22Rv1 (cell line): Measurements from ENCODE around the gene OPHN1.

ENCODE experiments used
- H3K27ac ChIP-seq: fragments of 450-650 bp; 2 replicates; pipeline ENCODE4 v1.5.1; 2017
- ZFX ChIP-seq: fragments of 450-650 bp; IDR thresholded peaks from 2 replicates; pipeline ENCODE4 v1.6.1; 2017; ENCODE audit warnings: antibody characterized with exemption, borderline replicate concordance
- TF ChIP-seq, protein P1 (sequence below): fragments of 450-650 bp; IDR thresholded peaks from 2 replicates; pipeline ENCODE4 v1.5.1; 2017; ENCODE audit warnings: mild to moderate bottlenecking

OPHN1 gene

DNA sequence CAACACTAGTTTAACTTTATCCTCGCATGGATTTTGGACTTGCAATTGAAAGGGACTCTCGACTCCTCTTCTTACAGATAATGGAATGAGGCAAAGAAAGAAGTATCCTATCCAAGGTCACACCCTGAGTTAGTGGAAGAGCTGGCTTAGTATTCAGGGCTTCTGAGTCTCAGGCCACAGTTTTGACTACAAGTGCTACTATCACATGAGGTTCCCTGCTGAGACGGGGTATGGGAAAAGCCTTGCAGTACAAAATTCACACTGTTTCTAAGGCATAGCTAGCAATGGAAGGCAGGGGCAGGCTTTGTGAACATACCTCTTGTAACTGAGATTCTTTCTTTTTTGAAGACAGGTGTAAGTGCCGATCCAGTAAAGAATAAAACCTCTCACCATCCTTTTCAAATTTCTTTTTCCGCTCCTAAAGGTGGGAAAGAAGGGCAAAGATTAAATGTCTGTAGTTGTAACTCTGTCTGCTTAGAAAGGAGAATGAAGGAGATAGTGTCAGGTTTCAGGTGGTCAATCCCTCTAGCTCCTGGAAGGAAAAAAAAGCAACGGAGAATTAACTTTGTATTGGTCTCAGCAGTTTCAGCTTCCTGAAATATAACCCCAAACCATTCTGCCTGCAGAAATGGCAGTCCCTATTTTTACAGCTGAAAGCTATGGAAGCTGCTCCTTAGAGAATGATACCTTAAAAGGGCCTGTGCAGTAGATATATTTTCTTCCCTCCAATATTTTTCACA, 199.0 kb downstream of the OPHN1 start:
- H3K27ac ChIP-seq, result no peak overlapping the region
- TF ChIP-seq ZFX, result no peak
- TF ChIP-seq, protein P1, sequence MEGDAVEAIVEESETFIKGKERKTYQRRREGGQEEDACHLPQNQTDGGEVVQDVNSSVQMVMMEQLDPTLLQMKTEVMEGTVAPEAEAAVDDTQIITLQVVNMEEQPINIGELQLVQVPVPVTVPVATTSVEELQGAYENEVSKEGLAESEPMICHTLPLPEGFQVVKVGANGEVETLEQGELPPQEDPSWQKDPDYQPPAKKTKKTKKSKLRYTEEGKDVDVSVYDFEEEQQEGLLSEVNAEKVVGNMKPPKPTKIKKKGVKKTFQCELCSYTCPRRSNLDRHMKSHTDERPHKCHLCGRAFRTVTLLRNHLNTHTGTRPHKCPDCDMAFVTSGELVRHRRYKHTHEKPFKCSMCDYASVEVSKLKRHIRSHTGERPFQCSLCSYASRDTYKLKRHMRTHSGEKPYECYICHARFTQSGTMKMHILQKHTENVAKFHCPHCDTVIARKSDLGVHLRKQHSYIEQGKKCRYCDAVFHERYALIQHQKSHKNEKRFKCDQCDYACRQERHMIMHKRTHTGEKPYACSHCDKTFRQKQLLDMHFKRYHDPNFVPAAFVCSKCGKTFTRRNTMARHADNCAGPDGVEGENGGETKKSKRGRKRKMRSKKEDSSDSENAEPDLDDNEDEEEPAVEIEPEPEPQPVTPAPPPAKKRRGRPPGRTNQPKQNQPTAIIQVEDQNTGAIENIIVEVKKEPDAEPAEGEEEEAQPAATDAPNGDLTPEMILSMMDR, result no peak

DNA sequence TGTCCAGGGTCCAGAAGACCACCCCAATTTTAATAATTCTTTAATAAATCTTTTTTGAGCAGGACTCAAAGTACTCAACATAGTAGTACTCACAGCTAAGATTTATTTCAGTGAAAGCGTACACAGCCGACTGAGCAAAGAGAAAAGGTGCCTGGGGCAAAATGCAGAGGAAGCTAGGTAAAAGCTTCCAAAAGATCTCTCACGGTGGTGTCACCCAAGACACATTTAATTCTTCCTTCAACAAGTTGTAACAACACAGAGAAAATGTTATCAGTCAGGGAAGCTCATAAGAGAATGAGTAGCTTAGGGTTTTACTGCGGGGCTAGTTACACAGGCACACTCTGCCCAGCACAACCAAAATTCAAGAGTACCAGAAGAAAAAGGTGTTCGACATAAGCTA, 201.1 kb downstream of the OPHN1 start:
- TF ChIP-seq ZFX, result no peak
- TF ChIP-seq, protein P1, result no peak
- no peak overlapping the region for H3K27ac ChIP-seq

DNA sequence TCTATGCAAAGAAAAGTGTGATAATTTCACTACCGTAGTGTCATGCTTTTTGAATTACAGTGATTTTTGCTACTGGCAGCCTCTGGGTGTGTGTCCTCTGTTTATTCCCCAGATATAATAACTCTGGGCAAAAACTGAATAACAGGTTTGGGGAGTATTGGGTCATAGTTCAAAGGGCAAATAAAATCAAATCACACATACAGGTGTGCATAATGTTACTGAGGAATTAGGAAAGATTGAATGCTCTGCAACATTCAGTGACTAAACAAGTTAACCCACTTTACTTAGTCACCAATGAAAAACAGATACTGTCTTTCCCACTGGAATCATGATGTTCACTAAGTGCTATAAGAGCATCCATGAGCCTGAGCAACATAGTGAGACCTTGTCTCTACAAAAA, 224.3 kb downstream of the OPHN1 start:
- TF ChIP-seq ZFX, result no peak
- TF ChIP-seq, protein P1, result no peak
- no peak overlapping the region for H3K27ac ChIP-seq

DNA sequence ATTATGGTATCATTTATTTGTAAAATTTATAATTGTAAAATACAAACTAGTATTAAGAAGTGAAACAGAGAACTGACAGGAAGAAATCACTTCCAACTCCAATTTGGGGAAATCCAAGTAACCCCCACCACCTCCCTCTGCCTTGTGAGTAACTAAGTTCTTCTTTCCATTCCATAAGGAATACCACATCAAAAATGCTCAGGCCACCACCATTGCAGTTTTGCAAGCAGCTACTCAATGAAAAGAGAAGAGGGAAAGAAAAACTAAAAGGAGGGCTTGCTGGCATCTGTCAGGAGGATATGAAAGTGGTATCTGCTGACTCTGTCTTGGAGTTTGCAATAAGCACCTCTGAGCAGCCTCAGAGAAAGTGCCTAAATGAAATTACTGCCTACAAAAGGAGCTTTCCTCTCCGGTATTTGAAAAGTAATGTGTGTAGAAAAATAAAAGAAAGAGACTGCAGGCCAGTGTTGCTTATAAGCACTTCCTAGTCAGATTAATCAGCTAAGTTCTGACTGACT, 228.7 kb downstream of the OPHN1 start:
- TF ChIP-seq, protein P1, result no peak
- no peak for TF ChIP-seq ZFX
- no peak overlapping the region for H3K27ac ChIP-seq

DNA sequence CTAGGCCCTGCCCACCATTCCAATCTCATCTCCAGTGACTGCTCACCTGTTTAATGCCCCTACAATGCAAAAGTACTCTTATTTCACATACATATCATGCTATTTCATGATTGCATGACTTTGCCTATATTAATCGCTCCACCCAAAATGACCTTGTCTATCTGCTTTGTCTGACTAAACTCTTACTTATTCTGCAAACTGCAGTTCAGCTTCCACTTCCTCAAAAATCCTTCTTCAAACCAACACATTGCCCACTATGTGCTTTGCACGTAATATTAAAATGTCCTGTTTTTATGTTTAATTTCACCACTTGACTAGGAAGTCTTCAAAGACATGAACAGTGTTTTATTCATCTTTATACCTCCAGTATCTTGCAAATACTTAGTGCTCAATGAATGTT, 229.6 kb downstream of the OPHN1 start:
- no peak for TF ChIP-seq ZFX
- TF ChIP-seq, protein P1, result no peak
- no peak overlapping the region for H3K27ac ChIP-seq

DNA sequence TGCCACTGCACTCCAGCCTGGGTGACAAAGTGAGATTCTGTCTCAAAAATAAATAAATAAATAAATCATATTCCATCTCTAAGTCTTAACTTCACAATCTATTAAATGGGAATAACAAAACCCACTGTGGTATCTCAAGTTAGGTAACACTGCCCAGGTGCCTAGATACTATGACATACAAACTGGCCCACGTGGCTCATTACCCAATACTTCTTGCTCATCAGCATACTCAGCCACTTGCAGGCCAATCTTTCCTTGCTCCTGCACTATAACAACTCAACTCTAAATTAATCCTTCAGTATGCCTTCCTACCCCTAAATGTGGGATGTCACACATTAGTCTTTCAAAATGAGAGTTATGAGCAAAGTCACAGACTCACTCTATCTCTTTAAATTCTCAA, 230.1 kb downstream of the OPHN1 start:
- no peak overlapping the region for H3K27ac ChIP-seq
- TF ChIP-seq, protein P1, result no peak
- no peak for TF ChIP-seq ZFX

DNA sequence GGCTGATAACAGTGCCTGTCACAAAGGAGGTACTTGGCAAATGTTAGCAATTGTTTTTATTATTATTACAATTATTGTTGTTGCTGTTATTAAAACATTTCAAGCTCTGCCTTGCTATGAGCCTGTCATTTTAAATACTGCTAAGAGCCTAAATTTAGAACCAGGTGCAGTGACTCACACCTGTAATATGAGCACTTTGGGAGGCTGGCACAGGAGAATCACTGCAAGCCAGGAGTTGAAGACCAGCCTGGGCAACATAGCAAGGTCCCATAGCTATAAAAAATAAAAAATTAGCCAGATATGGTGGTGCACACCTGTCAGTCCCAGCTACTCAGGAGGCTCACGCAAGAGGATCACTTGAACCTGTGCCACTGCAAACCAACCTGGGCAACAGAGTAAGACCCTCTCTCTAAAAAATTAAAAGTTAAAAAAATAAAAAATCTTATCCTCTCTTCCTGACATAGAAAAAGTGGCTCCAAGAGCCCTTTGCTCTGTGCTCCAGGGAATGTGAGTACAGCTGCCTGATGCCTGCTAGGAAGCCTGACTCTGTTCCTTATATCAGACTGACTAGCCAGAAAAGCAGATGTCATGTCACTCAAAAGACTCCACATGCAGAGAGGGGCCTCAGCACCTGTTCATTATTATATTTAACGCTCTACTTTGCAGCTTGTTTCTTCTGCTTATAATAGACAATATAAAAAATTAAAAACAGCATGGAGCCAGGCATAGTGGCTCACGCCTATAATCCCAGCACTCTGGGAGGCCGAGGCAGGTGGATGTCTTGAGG, 234.0 kb downstream of the OPHN1 start:
- H3K27ac ChIP-seq, result no peak overlapping the region
- TF ChIP-seq, protein P1, result no peak
- no peak for TF ChIP-seq ZFX
